RWPE2 (cell line): ENCODE data around the gene MYOZ2.

Experiments
- ATAC-seq: fragments of 200-7000 bp; cut with Tn5 transposase; 3 replicates; pipeline ENCODE4 v1.9.1; 2021; ENCODE audit warnings: low read depth
- DNase-seq: peaks from one replicate; pipeline ENCODE4 v3.0.0-alpha.2; 2020; ENCODE audit warnings: low spot score
- H3K27ac ChIP-seq: fragments of 450-650 bp; 2 replicates; pipeline ENCODE4 v1.5.1; 2017; ENCODE audit warnings: mild to moderate bottlenecking; ENCODE audit not compliant: poor library complexity, severe bottlenecking
- H3K27me3 ChIP-seq: fragments of 250-450 bp; sonication (Bioruptor Pico); 2 replicates; pipeline ENCODE4 v1.5.1; 2021; ENCODE audit warnings: mild to moderate bottlenecking, moderate library complexity; ENCODE audit not compliant: insufficient read depth, poor library complexity, severe bottlenecking
- H3K36me3 ChIP-seq: fragments of 250-450 bp; sonication (Bioruptor Pico); 2 replicates; pipeline ENCODE4 v1.5.1; 2020; ENCODE audit warnings: low read depth, mild to moderate bottlenecking, moderate library complexity
- H3K4me1 ChIP-seq: fragments of 250-450 bp; sonication (Bioruptor Pico); 2 replicates; pipeline ENCODE4 v1.5.1; 2021; ENCODE audit warnings: mild to moderate bottlenecking, moderate library complexity; ENCODE audit not compliant: insufficient read depth, poor library complexity, severe bottlenecking
- H3K4me3 ChIP-seq: fragments of 250-450 bp; sonication (Bioruptor Pico); 2 replicates; pipeline ENCODE4 v1.5.1; 2021; ENCODE audit warnings: mild to moderate bottlenecking, moderate library complexity; ENCODE audit not compliant: severe bottlenecking
- H3K9me3 ChIP-seq: fragments of 250-450 bp; sonication (Bioruptor Pico); 2 replicates; pipeline ENCODE4 v1.5.1; 2021; ENCODE audit warnings: mild to moderate bottlenecking, moderate library complexity; ENCODE audit not compliant: severe bottlenecking
- TF ChIP-seq, protein P1 (sequence below): fragments of 450-650 bp; IDR thresholded peaks from one replicate; pipeline ENCODE4 v1.5.1; 2017; ENCODE audit warnings: mild to moderate bottlenecking, moderate library complexity; ENCODE audit not compliant: poor library complexity, severe bottlenecking

MYOZ2 gene

DNA sequence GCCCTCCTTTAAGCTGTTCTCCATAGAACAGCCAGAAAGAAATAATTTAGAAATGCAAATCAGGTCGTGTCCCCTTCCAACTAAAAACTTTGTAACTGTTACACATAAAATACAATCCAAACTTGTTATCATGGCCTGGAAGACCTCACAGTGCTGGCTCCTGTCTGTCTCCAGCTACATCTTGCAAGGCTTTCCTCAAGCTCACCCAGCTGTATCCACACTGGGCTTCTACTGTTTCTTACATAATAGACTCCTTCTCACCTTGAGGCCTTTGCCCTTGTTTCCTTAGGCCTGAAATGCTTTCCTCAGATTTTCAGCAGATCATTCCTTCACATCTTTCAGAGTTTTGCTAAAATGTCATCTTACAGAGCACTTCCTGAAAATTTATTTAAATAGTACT lies 43.4 kb downstream of the MYOZ2 start:
- no peak for ATAC-seq
- H3K36me3 ChIP-seq, result no peaks in the 10 kb centered on the region
- TF ChIP-seq, protein P1, sequence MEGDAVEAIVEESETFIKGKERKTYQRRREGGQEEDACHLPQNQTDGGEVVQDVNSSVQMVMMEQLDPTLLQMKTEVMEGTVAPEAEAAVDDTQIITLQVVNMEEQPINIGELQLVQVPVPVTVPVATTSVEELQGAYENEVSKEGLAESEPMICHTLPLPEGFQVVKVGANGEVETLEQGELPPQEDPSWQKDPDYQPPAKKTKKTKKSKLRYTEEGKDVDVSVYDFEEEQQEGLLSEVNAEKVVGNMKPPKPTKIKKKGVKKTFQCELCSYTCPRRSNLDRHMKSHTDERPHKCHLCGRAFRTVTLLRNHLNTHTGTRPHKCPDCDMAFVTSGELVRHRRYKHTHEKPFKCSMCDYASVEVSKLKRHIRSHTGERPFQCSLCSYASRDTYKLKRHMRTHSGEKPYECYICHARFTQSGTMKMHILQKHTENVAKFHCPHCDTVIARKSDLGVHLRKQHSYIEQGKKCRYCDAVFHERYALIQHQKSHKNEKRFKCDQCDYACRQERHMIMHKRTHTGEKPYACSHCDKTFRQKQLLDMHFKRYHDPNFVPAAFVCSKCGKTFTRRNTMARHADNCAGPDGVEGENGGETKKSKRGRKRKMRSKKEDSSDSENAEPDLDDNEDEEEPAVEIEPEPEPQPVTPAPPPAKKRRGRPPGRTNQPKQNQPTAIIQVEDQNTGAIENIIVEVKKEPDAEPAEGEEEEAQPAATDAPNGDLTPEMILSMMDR, result no peak

DNA sequence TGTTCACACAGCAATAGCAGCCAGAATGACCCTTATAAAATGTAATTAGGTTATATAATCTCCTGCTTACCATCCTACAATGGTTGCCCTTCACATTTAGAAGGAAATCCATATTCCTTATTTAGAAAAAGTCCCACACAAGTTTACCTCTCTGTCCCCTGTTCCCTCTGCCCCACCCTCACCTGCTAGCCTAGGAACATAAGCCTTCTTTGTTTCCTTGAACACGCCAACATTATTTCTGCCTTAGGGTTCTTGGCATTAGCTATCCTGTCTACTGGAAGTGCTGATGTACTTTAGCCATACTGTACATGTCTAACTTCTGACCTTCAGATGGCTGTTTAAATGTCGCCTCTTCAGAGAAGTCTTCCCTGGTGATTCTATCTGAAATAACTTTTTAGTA lies 48.5 kb downstream of the MYOZ2 start:
- Histone ChIP-seq H3K36me3 (no peaks in the 10 kb centered on the region), H3K9me3 (no peaks in the 10 kb centered on the region), H3K27me3 (no peaks in the 10 kb centered on the region), H3K27ac (no peak overlapping the region), H3K4me1 (no peaks in the 10 kb centered on the region), H3K4me3 (no peak overlapping the region)
- ATAC-seq, result no peak
- TF ChIP-seq, protein P1, result no peak
- no peak for DNase-seq

More for the DNA sequence above, 43.4 kb downstream of the MYOZ2 start:
- no peaks in the 10 kb centered on the region for H3K4me1 ChIP-seq
- no peak for DNase-seq
- H3K27me3 ChIP-seq, result no peaks in the 10 kb centered on the region
- no peak overlapping the region for H3K27ac ChIP-seq
- H3K9me3 ChIP-seq, result no peaks in the 10 kb centered on the region
- H3K4me3 ChIP-seq, result no peak overlapping the region

DNA sequence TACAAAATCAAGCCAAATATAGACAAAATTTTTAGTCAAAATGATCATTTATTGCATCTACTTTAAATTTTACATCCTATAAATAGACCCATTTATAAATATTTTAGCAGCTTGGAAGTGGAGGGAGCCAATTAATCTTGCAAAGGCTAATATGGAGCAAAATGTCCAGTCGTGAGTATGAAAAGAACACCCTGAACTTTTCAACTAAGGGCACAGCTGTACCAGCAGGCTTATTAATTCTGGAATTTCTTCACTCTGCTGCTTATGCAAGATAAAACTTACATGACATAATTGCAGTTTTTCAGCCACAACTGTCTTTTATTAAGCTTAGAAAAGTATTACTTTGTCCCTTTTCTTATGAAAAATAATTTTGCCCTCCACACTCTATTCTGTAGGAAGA lies 54.0 kb downstream of the MYOZ2 start:
- Histone ChIP-seq H3K4me3 (no peak overlapping the region), H3K27me3 (no peaks in the 10 kb centered on the region), H3K9me3 (no peaks in the 10 kb centered on the region), H3K36me3 (no peaks in the 10 kb centered on the region; the same call in 1 of the 2 replicates), H3K27ac (no peak overlapping the region), H3K4me1 (no peaks in the 10 kb centered on the region)
- DNase-seq (no peak), ATAC-seq (no peak)
- TF ChIP-seq, protein P1, result no peak

DNA sequence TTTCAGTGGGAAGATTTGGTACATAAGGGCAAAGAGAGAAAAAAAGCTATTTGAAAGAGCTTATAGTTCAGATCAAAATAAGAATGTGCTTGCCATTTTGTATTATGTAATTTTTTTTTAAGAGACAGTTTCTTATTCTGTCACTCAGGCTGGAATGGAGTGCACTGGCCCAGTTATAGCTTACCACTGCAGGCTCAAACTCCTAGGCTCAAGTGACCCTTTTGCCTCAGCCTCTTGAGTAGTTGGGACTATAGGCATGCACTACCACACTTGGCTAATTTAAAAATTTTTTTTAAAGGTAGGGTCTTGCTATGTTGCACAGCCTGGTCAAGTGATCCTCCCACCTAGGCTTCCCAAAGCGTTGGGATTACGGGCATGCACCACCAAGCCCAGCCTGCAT lies 54.7 kb downstream of the MYOZ2 start:
- ATAC-seq (no peak), DNase-seq (no peak)
- TF ChIP-seq, protein P1, result no peak
- Histone ChIP-seq H3K27me3 (no peaks in the 10 kb centered on the region), H3K27ac (no peak overlapping the region), H3K4me1 (no peaks in the 10 kb centered on the region), H3K4me3 (no peak overlapping the region), H3K9me3 (no peaks in the 10 kb centered on the region), H3K36me3 (no peaks in the 10 kb centered on the region; the same call in 1 of the 2 replicates)

DNA sequence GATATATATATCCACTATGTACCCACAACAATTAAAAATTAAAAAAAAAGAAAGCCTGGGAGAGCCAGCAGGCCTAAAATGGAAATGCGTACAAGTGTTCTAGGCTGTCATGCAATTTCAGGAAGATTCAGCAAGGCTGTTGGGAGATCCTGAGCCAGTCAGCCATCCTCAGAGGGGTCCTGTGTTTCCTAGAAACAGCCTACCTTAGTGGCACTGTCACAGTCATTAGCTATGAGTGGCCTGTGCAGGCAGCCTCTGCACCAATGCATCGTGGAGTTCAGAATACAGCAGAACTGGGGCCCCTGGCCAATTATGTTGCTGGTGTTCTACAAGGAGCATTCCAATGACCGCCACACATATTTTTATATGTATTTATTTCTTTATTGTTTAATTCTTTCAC lies 55.9 kb downstream of the MYOZ2 start:
- TF ChIP-seq, protein P1, result no peak
- Histone ChIP-seq H3K36me3 (no peaks in the 10 kb centered on the region; the same call in 1 of the 2 replicates), H3K27me3 (no peaks in the 10 kb centered on the region), H3K4me1 (no peaks in the 10 kb centered on the region), H3K4me3 (no peak overlapping the region), H3K27ac (no peak overlapping the region), H3K9me3 (no peaks in the 10 kb centered on the region)
- DNase-seq (no peak), ATAC-seq (no peak)
